Measurements from ENCODE around the gene PSMB7.

GRCh38 chr9:124437086-124437485 lies 21.8 kb upstream of the PSMB7 start:
- TF ChIP-seq CTCF (IDR thresholded peaks at IDR 0.05): no peak
- TF ChIP-seq POLR2A (IDR thresholded peaks at IDR 0.05): no peak

Data from lower leg skin (tissue), 3 donors.